GM12801 (cell line): ENCODE data around the gene SDHA.

ENCODE experiments used
- TF ChIP-seq, protein P1 (sequence below): IDR thresholded peaks from one replicate; pipeline ENCODE4 v1.5.1; 2011; ENCODE audit warnings: control low read depth; ENCODE audit not compliant: insufficient read length; ENCODE audit errors: extremely low read depth

Gene SDHA

DNA sequence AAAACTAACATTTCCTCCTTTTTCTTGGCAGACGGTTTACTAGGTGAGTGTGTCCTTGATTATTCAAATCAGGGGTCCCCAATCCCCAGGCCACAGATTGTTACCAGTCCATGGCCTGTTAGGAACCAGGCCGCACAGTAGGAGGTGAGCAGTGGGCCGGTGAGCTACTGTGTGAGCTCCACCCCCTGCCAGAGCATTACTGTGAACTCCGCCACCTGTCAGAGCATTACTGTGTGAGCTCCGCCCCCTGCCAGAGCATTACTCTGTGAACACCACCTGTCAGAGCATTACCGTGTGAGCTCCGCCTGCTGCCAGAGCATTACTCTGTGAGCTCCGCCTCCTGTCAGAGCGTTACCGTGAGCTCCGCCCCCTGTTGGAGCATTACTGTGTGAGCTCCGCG, 39.0 kb downstream of the SDHA start:
- TF ChIP-seq, protein P1, sequence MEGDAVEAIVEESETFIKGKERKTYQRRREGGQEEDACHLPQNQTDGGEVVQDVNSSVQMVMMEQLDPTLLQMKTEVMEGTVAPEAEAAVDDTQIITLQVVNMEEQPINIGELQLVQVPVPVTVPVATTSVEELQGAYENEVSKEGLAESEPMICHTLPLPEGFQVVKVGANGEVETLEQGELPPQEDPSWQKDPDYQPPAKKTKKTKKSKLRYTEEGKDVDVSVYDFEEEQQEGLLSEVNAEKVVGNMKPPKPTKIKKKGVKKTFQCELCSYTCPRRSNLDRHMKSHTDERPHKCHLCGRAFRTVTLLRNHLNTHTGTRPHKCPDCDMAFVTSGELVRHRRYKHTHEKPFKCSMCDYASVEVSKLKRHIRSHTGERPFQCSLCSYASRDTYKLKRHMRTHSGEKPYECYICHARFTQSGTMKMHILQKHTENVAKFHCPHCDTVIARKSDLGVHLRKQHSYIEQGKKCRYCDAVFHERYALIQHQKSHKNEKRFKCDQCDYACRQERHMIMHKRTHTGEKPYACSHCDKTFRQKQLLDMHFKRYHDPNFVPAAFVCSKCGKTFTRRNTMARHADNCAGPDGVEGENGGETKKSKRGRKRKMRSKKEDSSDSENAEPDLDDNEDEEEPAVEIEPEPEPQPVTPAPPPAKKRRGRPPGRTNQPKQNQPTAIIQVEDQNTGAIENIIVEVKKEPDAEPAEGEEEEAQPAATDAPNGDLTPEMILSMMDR: no peak

DNA sequence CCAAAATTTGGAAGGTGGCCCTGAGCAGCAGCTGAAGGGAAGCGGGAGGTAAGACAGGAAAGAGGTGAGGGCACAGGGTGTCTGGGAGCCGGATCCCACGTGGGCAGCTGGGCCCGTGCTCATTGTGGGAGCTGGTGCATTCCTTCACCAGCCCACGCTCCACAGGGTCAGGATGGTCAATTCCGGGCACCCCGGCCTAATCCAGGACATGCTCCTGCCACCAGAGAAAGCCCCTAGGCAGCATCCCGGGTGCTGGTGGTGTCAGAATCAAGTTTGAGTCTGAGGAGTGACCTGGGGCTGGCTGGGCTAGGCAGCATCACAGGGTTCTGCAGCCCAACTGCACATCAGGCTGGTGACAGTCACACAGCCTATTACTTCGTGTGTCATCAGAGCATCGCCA, 46.2 kb downstream of the SDHA start:
- TF ChIP-seq, protein P1: no peak

DNA sequence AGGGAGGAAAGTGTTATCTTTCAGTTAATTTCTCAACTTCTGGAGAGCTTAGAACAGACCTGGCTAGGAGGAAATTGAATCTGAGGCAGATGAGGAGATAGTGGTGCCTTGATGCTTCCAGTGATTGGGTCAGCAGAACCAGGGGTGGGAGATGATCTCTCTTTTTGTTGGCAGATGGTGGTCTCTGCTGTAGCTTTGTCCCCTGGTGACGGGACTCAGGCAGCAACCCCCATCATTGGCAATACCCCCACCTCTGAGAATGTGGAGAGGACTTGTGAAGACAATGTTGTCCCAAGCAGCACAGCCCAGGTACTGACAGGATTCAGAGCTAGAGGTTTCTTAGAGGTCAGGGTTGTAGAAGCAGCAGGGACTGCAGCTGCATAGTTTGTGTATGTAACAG, 49.6 kb downstream of the SDHA start:
- TF ChIP-seq, protein P1: no peak

DNA sequence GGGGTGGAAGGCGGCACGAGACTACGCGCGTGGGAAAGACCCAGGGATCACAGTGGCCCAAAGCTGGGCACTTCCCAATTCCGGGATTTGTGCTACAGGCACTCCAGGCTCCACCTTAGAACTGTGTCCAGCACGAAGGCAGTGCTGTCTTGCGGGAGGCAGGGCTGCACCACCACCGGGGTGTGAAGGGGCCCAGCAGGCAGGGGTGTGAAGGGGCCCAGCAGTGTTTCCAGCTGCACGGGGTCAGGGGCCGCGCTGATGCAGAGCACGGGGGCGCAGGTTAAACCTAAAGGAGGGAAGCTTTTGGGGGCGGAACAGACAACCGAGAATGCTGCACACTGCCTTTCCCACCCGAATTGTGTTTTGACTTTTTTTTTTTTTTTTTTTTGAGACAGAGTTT, 52.2 kb downstream of the SDHA start:
- TF ChIP-seq, protein P1: no peak

DNA sequence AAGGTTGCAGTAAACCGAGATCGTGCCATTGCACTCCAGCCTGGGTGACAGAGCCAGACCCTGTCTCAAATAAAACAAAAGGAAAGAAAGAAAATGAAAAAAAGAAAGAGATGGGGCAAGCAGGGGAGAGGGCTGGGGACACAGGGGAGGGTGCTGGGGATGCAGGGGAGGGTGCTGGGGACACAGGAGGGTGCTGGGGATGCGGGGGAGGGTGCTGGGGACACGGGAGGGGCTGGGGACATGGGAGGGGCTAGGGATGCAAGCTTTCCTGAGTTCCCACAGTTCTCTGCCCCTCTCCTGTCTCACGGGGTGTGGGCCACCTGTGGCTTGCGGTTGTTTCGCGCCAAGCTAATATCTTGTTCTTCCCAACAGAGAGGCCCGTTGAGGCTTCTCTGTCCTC, 60.5 kb downstream of the SDHA start:
- TF ChIP-seq, protein P1: no peak

DNA sequence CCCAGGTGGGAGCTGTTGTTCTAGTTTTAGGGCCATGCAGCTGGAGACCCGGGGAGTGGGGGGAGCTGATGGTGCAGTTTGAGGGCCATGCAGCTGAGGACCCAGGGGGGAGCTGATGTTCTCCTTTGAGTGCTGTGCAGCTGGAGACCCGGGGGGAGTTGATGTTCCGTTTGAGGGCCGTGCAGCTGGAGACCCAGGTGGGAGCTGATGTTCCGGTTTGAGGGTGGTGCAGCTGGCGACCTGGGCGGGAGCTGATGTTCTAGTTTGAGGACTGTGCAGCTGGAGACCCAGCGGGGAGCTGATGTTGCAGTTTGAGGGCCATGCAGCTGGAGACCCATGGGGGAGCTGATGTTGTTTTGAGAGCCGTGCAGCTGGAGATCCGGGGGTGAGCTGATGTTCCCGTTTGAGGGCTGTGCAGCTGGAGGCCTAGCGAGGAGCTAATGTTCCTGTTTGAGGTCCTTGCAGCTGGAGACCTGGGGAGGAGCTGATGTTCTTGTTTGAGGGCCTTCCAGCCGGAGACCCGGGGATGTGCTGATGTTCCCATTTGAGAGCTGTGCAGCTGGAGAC, 68.0 kb downstream of the SDHA start:
- TF ChIP-seq, protein P1: no peak

DNA sequence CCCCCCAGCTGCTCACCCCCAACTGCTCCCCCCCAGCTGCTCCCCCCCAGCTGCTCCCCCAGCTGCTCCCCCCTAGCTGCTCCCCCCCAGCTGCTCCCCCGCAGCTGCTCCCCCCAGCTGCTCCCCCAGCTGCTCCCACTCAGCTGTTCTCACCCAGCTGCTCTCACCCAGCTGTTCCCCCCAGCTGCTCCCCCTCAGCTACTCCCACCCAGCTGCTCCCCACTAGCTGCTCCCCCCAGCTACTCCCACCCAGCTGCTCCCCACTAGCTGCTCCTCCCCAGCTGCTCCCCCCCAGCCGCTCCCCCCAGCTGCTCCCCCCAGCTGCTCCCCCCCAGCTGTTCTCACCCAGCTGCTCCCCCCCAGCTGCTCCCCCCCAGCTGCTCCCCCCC, 80.6 kb downstream of the SDHA start:
- TF ChIP-seq, protein P1: no peak
